ENCODE data around the gene GABBR2.
A peak's percentile ranks its signal among the peaks of the same experiment; 100 is the strongest.

GABBR2 gene

GRCh38 chr9:98385751-98386150 is 323.0 kb downstream of the GABBR2 start:
- no peak for DNase-seq

- DNase-seq = peak; percentile 40
These were observed 325.0 kb downstream of the GABBR2 start for GRCh38 chr9:98383758-98384157.

DNA sequence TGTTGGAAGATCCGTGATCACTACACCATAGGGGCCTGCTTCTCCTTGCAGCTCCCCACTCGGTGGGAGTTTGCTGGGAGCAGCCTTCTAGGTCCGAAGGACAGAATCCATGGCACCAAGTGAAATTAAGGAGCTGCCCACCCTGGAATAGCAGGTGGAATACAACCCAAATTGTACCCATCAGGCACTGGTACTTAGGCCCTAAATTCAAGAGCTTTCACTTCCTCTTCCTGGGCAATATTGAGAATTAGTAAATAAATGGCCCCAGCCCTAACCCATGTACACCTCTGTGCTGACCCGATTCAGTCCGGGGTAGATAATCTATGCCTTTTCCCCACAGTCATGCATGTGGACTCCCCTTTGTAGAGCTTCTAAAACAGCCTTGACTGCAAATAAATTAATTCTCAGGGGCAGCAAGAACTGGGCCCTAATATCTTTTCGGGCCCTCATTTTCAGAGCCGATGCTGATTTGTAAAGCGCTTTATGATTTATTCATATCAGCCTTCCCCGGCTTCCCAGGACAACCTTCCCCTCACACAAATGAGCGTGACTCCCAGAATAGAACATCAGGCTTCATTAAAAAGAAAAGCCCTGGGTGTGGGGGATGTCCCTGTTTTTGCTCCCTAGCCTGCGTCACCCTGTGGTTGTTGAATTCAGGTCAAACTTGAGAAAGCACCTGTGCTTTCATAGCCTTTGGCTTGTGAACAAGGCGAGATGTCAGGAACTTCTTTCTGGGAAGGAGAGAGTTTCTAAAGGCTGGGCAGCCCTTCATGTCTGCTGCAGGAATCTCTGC is 327.2 kb downstream of the GABBR2 start:
- no peak for DNase-seq

DNA sequence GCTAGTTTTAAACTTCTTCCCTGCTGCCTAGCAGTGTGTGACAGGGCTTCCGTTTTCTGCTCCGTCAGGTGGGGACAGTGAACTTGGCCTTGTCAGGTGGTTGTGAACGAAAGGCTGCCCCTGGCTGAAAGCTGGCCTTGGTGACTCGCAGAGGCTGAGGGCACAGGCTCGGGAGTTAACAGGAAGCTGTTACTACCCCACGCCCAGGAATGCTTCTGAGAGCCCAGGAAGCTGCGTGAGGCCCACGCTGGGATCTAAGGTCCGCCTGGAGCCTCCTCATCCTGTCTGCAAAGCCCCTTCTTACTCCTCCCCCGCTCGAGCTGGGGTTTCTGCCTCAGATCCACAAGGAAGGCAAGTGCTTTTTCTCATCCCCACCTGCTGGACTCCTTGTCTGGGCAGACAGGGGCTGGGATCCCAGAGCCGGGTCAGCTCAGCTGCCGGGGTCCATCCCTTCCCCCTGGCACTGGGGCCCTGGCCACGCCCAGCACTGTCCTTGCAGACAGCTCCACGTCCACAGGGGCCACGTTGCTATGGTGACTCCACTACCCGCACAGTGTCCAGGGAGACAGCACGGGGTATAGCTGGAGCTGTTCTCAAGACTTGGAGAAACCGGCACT is 328.6 kb downstream of the GABBR2 start:
- peak; percentile 79 for DNase-seq

DNA sequence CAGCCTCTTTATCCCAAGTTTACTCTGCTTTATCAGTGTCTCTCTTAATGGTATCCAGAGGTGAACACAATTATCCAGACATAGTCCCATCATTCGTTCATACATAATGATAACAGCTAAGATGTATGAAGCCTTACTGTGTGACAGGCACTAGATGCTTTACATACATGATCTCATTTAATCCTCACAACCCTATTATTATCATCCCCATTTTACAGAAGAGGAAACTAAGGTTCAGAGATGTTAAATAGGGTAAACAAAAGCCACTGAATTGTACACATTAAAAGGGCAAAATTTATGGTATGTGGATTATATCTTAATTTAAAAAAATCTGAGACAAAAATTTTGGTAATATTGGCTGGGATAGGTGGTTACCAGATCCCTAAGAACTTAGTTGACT is 329.2 kb downstream of the GABBR2 start:
- DNase-seq = no peak

GRCh38 chr9:98378794-98379193 is 329.9 kb downstream of the GABBR2 start:
- no peak for DNase-seq

GRCh38 chr9:98378206-98378780 is 330.4 kb downstream of the GABBR2 start:
- no peak for DNase-seq

DNA sequence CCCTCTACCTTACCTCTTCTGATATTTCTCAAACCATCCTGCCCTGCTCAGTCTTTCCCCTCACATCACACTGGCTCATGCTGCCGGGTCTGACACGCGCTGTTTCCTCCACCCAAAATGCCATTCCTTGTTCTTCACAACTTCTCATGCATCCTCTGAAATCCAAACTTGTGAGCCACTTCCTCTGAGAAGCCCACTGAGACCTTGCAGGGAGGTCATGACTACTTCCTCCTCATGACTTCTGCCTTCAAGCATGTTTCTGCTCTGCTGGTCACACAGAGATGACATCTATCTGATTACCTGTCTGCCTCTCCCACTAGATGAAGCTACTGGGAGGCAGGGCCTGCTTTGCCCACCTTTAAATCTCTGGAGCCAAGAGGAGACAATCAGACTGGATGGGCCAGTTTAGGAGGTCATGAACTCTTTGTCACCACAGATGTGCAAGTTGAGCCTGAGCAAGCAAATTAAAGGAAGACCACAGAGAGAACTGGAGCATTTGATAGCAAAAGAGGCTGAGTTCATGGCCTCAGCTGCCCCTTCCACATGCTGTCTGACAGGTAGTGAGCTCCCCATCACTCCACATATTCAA is 333.5 kb downstream of the GABBR2 start:
- DNase-seq = peak; percentile 88

DNA sequence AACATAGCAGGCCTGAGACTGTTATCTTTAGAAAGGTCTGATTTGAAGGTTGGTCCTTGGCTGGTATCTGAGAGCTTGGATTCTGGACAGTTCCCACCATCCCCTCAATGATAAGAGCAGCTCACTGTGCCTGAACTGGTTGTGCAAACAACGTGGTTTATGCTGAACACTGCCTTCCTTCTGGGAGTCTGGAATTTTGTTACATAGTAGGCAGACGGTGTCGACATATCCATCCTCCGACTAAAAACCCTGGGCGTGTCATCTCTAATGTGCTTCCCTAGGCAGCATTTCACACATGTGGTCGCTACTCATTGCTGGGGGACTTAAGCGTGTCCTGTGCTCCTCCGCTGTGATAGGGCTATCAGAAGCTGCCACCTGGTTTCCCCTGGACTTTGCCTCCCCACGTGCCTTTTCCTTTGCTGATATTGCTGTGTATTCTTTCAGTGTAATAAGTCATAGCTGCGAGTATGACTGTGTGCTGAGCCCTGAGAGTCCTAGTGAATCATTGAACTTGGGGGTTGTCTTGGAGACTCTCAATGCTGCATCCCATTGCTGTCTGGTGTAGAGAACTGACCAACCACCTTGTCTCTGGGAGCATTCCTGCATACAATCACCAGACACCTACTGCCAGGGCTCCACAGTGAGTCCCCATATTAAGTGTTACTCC is 334.2 kb downstream of the GABBR2 start:
- peak; percentile 96 for DNase-seq

DNA sequence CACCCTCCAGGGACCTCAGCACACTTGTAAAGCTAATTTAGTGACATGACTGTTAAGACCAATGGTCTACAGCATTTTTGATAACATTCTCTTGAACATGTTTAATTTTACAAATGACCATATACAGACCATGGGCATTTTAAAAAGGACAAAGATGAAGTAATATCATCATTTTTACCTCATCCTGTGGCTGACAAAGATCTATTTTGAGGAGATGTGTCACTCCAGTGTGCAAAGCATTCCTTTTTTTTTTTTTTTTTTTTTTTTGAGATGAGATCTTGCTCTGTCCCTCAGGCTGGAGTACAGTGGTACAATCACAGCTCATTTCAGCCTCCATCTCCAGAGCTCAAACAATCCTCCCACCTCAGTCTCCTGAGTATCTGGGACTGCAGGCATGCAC is 335.1 kb downstream of the GABBR2 start:
- DNase-seq = peak; percentile 65

DNA sequence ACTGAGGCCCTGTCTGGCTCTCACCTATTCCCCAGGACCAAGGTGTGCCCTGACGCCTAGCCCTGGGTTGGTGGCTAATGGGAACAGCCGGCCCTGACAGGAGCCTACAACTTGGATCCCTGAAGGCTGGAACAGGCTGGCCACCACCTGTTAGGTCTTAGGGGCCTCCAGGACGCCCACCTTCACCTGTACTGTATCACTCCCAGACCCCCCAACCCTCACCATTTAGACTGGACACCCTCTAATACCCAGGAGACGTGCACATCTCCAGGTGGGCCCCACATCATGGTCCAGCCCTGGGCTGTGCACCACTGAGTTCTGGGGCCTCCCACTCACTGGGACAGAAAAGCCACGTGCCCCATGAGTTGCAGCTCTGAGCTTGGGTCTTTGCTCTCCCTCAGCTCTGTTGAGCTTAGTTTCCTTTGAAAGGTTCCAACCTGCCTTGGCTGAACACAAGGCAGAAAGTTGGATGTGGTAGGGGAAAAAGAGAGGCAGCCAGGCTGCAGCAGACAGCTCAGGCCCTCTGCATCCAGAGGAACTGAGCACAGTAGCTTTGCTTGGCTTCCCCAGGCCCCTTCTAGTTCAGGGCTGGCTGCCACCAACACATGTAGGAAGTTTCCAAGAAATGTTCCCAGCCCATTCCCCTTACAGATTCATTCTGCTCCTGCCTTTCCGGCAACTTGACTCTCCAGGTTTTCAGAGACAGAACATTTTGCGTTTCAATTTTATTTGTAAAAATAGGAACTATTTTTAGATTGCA is 336.5 kb downstream of the GABBR2 start:
- DNase-seq = no peak

DNA sequence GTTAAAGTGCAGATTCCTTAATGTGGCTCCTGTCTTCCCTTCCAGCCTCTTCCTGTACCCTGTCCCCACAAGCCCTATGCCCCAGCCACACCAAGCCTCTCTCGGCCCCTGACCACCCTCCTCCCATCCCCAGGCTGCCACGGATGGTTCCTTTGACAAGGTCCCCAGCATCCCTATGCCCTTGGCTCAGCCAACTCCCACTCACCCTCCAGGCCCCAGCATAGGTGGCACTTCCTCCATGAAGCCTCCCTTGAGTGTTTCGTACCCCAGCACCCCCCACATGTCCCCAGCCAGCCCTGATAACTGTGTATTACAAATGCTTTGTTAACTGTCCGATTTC is 337.8 kb downstream of the GABBR2 start:
- DNase-seq = no peak

- no peak for DNase-seq
These were observed 338.3 kb downstream of the GABBR2 start for GRCh38 chr9:98370300-98370975.

GRCh38 chr9:98369896-98370295 is 338.8 kb downstream of the GABBR2 start:
- no peak for DNase-seq

GRCh38 chr9:98369471-98369870 is 339.3 kb downstream of the GABBR2 start:
- no peak for DNase-seq

- DNase-seq = no peak
These were observed 339.7 kb downstream of the GABBR2 start for GRCh38 chr9:98369066-98369425.

GRCh38 chr9:98368366-98369065 is 340.2 kb downstream of the GABBR2 start:
- no peak for DNase-seq

GRCh38 chr9:98367923-98368322 is 340.8 kb downstream of the GABBR2 start:
- DNase-seq = no peak

- no peak for DNase-seq
These were observed 341.3 kb downstream of the GABBR2 start for GRCh38 chr9:98367371-98367900.

DNA sequence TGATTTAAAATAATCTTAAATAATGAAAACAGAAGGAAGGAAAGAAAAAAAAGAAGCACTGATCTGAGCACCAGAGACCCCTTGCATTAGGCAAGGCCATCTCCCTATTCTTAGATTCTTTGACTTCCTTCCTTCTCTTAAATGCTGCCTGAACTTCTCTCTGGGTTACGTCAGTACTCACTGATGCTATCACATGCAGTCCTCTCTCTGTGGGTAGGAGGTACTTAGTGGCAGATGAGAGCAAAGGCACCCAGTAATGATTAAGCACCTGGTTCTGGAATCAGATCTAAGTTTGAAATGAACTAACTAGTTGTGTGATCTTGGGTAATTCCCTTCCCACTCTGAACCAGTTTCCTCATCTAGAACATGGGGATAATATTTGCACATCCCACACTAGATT is 343.0 kb downstream of the GABBR2 start:
- no peak for DNase-seq

GRCh38 chr9:98365227-98365669 is 343.5 kb downstream of the GABBR2 start:
- peak; percentile 54 for DNase-seq
